IgD-negative memory B cell (primary cell): ENCODE data around the gene FNDC8. TPM values are rescaled to one million over a fixed set of nuclear protein-coding genes. Genes with fewer than 3 reads are reported as not detected.

Experiments used
- polyA plus RNA-seq: library from polyadenylated mRNA; unstranded; fragments of 300-500 nt; fragmentation: Illumina TruSeq; gene quantifications from one replicate; pipeline ENCODE4 v1.2.3, GENCODE V29; 2021

Gene FNDC8
- polyA plus RNA-seq, 1 donor from 2014 or later: not detected

Other genes starting within 250 kb of the FNDC8 start
- gene CCT6B, start 160.2 kb upstream of the FNDC8 start, polyA plus RNA-seq: 2.8 TPM
- gene ZNF830, start 160.1 kb upstream of the FNDC8 start, polyA plus RNA-seq: 22.7 TPM
- gene LIG3, start 141.1 kb upstream of the FNDC8 start, polyA plus RNA-seq: 15.2 TPM
- gene RFFL, start 57.9 kb upstream of the FNDC8 start, polyA plus RNA-seq: 28.9 TPM
- gene RAD51D, start 1.8 kb upstream of the FNDC8 start, polyA plus RNA-seq: 14.3 TPM
- gene NLE1, start 20.7 kb downstream of the FNDC8 start, polyA plus RNA-seq: 6.0 TPM
- gene UNC45B, start 26.2 kb downstream of the FNDC8 start, polyA plus RNA-seq: not detected
- not detected for gene SLC35G3, start 72.8 kb downstream of the FNDC8 start, polyA plus RNA-seq
- gene SLFN5, start 121.5 kb downstream of the FNDC8 start, polyA plus RNA-seq: 8.9 TPM